Transverse colon (tissue), 4 donors: ENCODE results near the gene ACSS1. TPM values are rescaled to one million over a fixed set of nuclear protein-coding genes. Genes with fewer than 3 reads are reported as not detected.

ENCODE experiments used
- DNase-seq: peaks from one replicate; pipeline ENCODE4 v3.0.0-alpha.2; 2019
- H3K27ac ChIP-seq, 4 donors: fragments of 200-600 bp; sonication (generic); 2 replicates each; pipeline ENCODE4 v1.5.1; 2016 to 2018; ENCODE audit warnings: inconsistent platforms in 4 of 4
- H3K27me3 ChIP-seq: fragments of 200-600 bp; sonication (generic); 2 replicates; pipeline ENCODE4 v1.5.1; 2017; ENCODE audit warnings: inconsistent platforms
- H3K36me3 ChIP-seq, 4 donors: fragments of 200-600 bp; sonication (generic); 2 replicates each; pipeline ENCODE4 v1.5.1; 2017 to 2019; ENCODE audit warnings: inconsistent platforms in 4 of 4
- H3K4me1 ChIP-seq, 4 donors: fragments of 200-600 bp; sonication (generic); 2 replicates each; pipeline ENCODE4 v1.5.1; 2017 to 2020; ENCODE audit warnings: inconsistent platforms in 4 of 4
- H3K4me3 ChIP-seq, 4 donors: fragments of 200-600 bp; sonication (generic); 1 replicate in 1 of 4; 2 replicates in 3 of 4; pipeline versions ENCODE4 v1.5.1 to v1.6.1; 2017 to 2019; ENCODE audit warnings: inconsistent platforms in 4 of 4
- H3K9me3 ChIP-seq, 2 donors: fragments of 200-600 bp; sonication (generic); 2 replicates each; pipeline ENCODE4 v1.5.1; 2017 to 2019; ENCODE audit warnings: inconsistent platforms in 2 of 2
- EP300 ChIP-seq: sonication (generic); formaldehyde crosslinking; IDR thresholded peaks from one replicate; pipeline ENCODE4 v1.6.1; 2017; ENCODE audit warnings: antibody characterized with exemption, low read depth
- POLR2A ChIP-seq: fragments of 450-650 bp; IDR thresholded peaks from one replicate; pipeline ENCODE4 v1.6.1; 2016; ENCODE audit warnings: antibody characterized with exemption, mild to moderate bottlenecking, moderate library complexity
- POLR2AphosphoS5 ChIP-seq, 3 donors: sonication (generic); formaldehyde crosslinking; IDR thresholded peaks; one replicate each; pipeline ENCODE4 v1.6.1; 2016; ENCODE audit warnings: antibody characterized with exemption in 3 of 3
- WGBS, 2 donors: methylation state at CpG; one replicate each; pipeline ENCODE4 v1.1.5; 2018; ENCODE audit warnings: low coverage in 1 of 2; 5-methylcytosine and 5-hydroxymethylcytosine counted together
- in situ Hi-C, 4 donors: fragments of 200-750 bp; cut with MboI; loops; one replicate each; pipeline versions ENCODE4 v1.15.0 to v1.15.1; 2017; ENCODE audit warnings: low sequenced_read_pairs in 3 of 4, low pct_ligation_motif_present in 1 of 4, low pct_unique_long_range_greater_than_20kb in 1 of 4
- intact Hi-C: fragments of 100-400 bp; cut with DNase I; formaldehyde crosslinking; loops from one replicate; pipeline ENCODE4 v1.15.1; 2023; ENCODE audit warnings: low total_unique reads
- total RNA-seq, 4 donors: library from RNA; depleted of rRNA; stranded (reverse); fragments of >200 nt; gene quantifications; one replicate each; pipeline ENCODE4 v1.1.0, GENCODE V29; 2016
- TF ChIP-seq, protein P1 (sequence below), 5 experiments: fragments of 200-600 bp in 3 of 5; fragments of 450-650 bp in 2 of 5; sonication (generic) in 3 of 5; IDR thresholded peaks; 1 replicate in 2 of 5; 2 replicates in 3 of 5; pipeline ENCODE4 v1.5.1; 2016 to 2017; ENCODE audit warnings: antibody characterized with exemption in 5 of 5, inconsistent platforms in 3 of 5, mild to moderate bottlenecking in 2 of 5, moderate library complexity in 1 of 5

Gene ACSS1
- total RNA-seq, 4 donors from 2014 or later = 30.3 to 64.7 (median 51.6) TPM

DNA sequence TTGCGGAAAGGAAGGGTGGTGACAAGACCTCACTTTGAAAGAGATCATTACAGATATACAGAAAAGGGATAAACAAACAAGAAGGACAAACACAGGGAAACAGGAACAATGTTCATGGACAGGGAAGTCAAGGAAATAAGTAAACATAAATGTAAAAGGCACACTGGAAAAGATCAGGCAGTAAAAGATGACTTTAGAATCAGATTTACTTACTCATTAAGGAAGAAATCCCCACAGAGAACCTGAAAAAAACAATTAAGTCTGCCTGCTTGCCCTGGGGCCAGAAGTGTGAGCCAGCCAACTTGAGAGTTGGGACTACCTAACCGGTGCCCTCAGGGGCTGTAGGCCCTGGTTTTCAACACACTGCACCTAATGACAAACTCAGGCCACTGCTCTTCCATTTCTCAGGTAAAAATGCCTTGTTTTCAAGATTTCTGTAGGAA, 67.1 kb downstream of the ACSS1 start:
- intact Hi-C loops = loop anchor here (10.0 kb wide), 1 partner anchor 414 kb away; the partner anchor contains the start of gene GINS1
- in situ Hi-C loops = loop anchor here (5.0 to 25.0 kb wide), 7 partner anchors 74 to 421 kb away; partner anchors contain the start of genes ENTPD6 (in 2 of the 4), ABHD12 (in 1 of the 4) and GINS1 (in 1 of the 4)

DNA sequence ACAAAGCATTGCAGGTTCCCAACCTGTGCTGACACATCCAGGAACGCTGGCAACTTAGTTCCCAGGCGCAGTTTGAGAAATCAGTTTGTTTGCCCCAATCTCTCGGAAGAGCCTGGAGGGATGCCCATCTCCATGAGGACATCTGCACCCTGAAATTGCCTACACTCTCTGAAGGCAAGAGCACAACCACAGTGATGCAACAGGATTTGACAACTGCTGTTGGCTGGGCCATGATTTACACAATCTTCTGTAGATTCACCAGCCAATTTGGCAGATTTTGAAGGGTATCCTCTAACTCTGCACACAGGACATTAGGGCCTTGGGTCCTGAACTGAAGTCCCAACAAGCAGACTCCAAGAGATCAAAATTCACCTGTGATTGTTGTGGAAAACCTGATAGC, 68.8 kb downstream of the ACSS1 start:
- 94 to 100% methylated on average over 1 to 3 of the region's 3 CpGs for WGBS, 2 donors
- no peaks in the 10 kb centered on the region for H3K9me3 ChIP-seq
- no peak overlapping the region for H3K4me3 ChIP-seq
- H3K27ac ChIP-seq = no peak overlapping the region
- H3K4me1 ChIP-seq = peaks cover 15 to 54% (median 36%) of the 10 kb centered on the region in 4 donors
- TF ChIP-seq POLR2AphosphoS5 (IDR thresholded peaks at IDR 0.05) (no peak), POLR2A (no peak), EP300 (no peak)
- TF ChIP-seq, protein P1, sequence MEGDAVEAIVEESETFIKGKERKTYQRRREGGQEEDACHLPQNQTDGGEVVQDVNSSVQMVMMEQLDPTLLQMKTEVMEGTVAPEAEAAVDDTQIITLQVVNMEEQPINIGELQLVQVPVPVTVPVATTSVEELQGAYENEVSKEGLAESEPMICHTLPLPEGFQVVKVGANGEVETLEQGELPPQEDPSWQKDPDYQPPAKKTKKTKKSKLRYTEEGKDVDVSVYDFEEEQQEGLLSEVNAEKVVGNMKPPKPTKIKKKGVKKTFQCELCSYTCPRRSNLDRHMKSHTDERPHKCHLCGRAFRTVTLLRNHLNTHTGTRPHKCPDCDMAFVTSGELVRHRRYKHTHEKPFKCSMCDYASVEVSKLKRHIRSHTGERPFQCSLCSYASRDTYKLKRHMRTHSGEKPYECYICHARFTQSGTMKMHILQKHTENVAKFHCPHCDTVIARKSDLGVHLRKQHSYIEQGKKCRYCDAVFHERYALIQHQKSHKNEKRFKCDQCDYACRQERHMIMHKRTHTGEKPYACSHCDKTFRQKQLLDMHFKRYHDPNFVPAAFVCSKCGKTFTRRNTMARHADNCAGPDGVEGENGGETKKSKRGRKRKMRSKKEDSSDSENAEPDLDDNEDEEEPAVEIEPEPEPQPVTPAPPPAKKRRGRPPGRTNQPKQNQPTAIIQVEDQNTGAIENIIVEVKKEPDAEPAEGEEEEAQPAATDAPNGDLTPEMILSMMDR (IDR thresholded peaks at IDR 0.05) = no peak
- no peaks in the 10 kb centered on the region for H3K36me3 ChIP-seq
- no peak for DNase-seq
- intact Hi-C loops = loop anchor here (5.0 kb wide), 1 partner anchor 188 kb away; no protein-coding TSS in a partner anchor
- H3K27me3 ChIP-seq = no peaks in the 10 kb centered on the region
- in situ Hi-C loops = loop anchor here in 2 of 4 donors (25.0 kb wide), 2 partner anchors 198 to 423 kb away; partner anchors contain the start of genes ENTPD6 (in 1 of the 2) and GINS1 (in 1 of the 2)

More for the DNA sequence above, 67.1 kb downstream of the ACSS1 start:
- Histone ChIP-seq H3K9me3 (no peaks in the 10 kb centered on the region), H3K4me3 (peak overlapping the region in 1 of 4 donors; percentile 96), H3K36me3 (no peaks in the 10 kb centered on the region), H3K27me3 (no peaks in the 10 kb centered on the region), H3K27ac (no peak overlapping the region), H3K4me1 (peaks cover 15 to 50% (median 29%) of the 10 kb centered on the region in 4 donors)
- DNase-seq = no peak
- TF ChIP-seq POLR2A (no peak), POLR2AphosphoS5 (IDR thresholded peaks at IDR 0.05) (no peak), EP300 (no peak)
- TF ChIP-seq, protein P1 (IDR thresholded peaks at IDR 0.05) = no peak
- WGBS, 2 donors = 88% methylated on average over 2 of the region's 2 CpGs; no CpG with 5 or more reads in 1 of the 2 donors

DNA sequence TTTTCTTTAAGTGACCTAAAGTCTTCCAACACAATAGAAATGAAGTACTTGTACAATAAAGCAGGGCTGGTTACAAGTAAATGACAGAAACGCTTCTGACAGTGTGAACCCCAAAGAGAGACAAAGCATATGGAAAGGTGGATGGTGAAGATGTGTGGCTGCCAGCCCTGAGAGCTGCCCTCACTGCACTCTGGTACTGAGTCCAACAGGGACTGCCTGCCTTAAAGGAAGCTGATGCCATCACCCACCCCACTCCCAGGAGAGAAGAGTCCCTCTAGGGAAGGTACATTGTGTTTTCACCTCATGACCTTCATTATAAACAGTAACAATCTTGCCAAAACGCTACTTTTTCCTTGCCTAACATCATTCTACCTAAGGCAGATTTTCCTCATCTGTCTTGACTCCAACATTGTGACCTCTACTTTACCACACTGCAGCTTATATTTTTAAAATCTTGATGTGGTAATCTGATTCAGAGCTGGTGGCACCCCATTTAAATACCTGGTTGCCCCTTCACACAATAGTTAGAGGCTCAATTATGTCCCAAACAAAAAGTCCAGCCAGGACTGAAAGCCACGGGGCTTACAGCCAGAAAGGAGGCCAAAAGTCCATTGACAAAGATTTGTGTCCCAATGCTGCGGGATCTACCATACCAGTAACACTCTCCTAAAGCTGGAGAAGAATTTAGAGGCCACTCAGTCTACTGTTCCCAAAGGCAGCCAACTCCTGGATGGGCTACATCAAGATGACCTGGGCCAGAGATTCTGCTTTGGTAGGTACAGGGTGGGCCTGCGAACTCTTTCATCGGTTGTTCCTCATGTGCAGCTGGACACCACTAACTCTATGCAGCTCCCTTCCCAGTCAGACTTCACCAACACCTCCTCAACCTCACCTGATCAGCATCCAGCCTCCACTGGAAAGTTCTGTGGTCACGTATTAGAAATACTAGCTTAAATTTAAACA, 69.8 kb downstream of the ACSS1 start:
- H3K4me3 ChIP-seq = no peak overlapping the region
- in situ Hi-C loops (loop anchor here in 2 of 4 donors (25.0 kb wide), 2 partner anchors 199 to 424 kb away; partner anchors contain the start of genes ENTPD6 (in 1 of the 2) and GINS1 (in 1 of the 2)), intact Hi-C loops (loop anchor here (5.0 kb wide), 1 partner anchor 189 kb away; no protein-coding TSS in a partner anchor)
- H3K4me1 ChIP-seq = peaks cover 11 to 44% (median 31%) of the 10 kb centered on the region in 4 donors
- no peaks in the 10 kb centered on the region for H3K27me3 ChIP-seq
- no peaks in the 10 kb centered on the region for H3K9me3 ChIP-seq
- DNase-seq = no peak
- no peaks in the 10 kb centered on the region for H3K36me3 ChIP-seq
- H3K27ac ChIP-seq = no peak overlapping the region
- 90 to 92% methylated on average over 3 to 7 of the region's 7 CpGs for WGBS, 2 donors
- TF ChIP-seq POLR2AphosphoS5 (IDR thresholded peaks at IDR 0.05) = no peak
- TF ChIP-seq EP300 = no peak

DNA sequence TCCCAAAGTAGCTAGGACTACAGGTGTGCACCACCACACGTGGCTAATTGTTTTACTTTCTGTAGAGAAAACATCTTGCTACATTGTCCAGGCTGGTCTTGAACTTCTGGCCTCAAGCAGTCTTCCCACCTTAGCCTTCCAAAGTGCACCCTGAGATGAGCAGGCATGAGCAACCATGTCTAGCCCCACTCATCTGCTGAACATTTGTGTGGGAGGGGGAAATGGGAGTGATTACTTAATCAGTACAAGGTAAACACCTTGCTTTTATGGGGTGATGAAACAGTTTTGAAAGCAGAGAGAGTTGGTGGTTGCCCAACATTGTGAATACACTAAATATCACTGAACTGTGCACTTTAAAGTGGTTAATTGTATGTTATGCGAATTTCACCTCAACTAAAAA, 70.7 kb downstream of the ACSS1 start:
- in situ Hi-C loops (loop anchor here in 2 of 4 donors (25.0 kb wide), 2 partner anchors 200 to 425 kb away; partner anchors contain the start of genes ENTPD6 (in 1 of the 2) and GINS1 (in 1 of the 2)), intact Hi-C loops (loop anchor here (5.0 kb wide), 1 partner anchor 190 kb away; no protein-coding TSS in a partner anchor)
- TF ChIP-seq POLR2AphosphoS5 (IDR thresholded peaks at IDR 0.05) (no peak), POLR2A (no peak), EP300 (no peak)
- TF ChIP-seq, protein P1 (IDR thresholded peaks at IDR 0.05) = no peak
- no peaks in the 10 kb centered on the region for H3K27me3 ChIP-seq
- no peak overlapping the region for H3K27ac ChIP-seq
- WGBS, 2 donors = 85 to 86% methylated on average over 2 of the region's 2 CpGs
- peaks cover 0 to 4% (median under 1%) of the 10 kb centered on the region in 4 donors for H3K36me3 ChIP-seq
- H3K4me3 ChIP-seq = no peak overlapping the region
- DNase-seq = no peak
- no peaks in the 10 kb centered on the region for H3K9me3 ChIP-seq
- H3K4me1 ChIP-seq = peaks cover 9 to 42% (median 28%) of the 10 kb centered on the region in 4 donors
